ENCODE results near the gene FIP1L1.

Gene FIP1L1

GRCh38 chr4:53476232-53477037, 99.0 kb downstream of the FIP1L1 start:
- DNase-seq (ENCODE audit: low read depth): peak; percentile 93

GRCh38 chr4:53477038-53477565, 99.7 kb downstream of the FIP1L1 start:
- DNase-seq (ENCODE audit: low read depth): no peak

- no peak for DNase-seq (ENCODE audit: low read depth)
Measured at GRCh38 chr4:53477636-53478035, 100.2 kb downstream of the FIP1L1 start.

DNA sequence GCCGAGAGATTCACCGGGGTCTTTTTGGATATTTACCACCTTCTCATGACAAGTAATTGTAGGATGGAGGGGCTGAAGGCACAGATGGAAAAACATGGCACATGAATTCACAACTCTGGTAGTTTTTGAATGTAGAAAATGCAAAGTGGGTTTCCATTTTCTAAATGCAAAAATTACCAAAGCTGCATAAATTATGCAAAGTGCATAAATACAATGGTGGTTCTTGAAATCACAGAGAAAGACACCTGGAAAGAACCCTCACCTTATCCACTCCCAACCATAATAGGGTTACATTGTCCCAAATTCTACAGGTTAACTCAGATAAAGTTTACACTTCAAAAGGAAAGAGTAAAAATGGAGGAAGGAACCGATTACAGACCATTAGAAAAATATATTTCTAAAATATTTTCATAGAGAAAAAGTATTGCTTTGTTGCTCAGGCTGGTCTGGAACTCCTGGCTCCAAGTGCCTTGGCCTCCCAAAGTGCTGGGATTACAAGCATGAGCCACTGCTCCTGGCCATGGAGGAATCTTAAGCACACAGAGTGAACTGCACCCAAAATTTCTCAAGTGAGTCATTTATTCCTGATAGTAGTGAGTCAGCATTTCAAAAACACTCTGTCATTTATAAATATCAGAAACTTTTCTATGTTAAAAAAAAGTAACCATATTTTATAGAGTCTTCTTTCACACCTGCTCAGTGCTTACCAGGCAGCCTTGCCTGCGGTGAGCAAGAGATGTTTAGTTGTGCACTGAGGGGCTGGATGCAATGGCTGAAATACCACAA, 101.4 kb downstream of the FIP1L1 start:
- peak; percentile 73 for DNase-seq (ENCODE audit: low read depth)

DNA sequence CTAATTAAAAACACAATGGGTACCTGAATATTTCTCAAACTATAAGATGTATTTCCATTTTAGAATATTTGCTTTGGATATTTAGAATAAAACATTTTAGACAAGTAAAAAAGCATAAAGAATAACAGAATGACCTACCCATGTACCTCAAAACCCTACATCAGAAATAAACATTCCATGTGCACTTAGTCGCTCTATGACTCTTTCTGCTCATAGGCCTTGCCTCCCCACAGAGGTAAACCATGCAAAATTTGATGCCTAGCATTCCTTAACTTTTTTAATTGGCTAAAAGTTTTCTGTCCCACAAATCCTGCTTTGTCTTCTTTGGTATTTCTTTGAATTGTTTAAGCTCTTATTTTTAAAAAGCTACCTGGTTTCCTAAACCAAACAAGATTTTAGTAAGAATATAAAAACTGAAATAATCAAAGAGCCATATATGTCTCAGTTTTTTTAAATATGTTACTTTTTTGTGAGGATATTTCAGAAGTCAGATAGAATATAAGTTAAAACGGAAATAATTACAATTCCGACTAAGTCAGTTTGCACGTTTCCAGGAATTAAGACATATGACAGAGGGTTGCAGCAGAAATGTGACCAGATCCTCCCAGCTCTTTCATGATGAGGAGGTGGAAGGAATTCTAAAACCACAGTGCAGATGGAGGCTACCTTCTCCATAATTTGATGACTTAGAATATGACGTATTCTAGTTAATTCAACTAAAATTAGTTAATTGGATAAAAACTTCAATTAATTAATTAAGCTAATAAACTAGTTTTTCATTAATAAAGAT, 102.5 kb downstream of the FIP1L1 start:
- DNase-seq (ENCODE audit: low read depth): peak; percentile 61

- no peak for DNase-seq (ENCODE audit: low read depth)
Measured at GRCh38 chr4:53480909-53481308, 103.5 kb downstream of the FIP1L1 start.

DNA sequence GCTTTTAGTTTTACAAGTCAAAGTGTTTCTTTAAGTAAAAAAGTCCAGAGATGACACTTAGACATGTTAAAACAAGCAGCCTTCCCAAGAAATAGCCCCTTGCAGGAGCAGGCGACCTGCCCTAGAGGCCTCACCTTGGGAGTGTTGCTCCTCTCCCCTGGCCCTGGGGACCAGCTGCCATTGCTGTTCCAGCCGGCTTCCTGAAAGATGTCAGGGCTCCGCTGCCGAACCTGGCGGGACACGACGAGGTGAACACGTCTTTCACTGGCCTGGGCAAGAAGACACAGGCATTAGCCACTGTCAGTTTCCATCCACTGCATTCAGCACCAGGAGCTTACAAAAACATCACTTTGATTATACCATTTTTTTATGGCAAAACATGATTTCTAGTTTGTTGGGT, 104.1 kb downstream of the FIP1L1 start:
- DNase-seq (ENCODE audit: low read depth): no peak

DNA sequence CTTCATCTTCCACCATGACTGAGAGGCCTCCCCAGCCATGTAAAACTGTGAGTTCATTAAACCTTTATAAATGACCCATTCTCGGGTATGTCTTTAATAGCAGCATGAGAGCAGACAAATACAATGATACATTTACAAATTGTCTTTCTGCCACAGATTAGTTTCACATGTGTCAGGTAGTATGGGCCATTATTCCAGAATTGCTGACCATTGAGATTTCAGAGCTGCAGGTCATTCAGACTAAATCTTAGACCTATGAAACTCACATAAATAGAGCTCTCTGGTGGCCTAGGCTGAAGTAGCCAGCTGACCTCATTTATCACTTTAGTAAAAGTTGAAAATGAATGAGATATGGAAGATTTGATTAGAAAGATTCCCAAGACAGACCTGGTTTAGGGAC, 105.8 kb downstream of the FIP1L1 start:
- DNase-seq (ENCODE audit: low read depth): no peak

- DNase-seq (ENCODE audit: low read depth): no peak
Measured at GRCh38 chr4:53484911-53485657, 107.6 kb downstream of the FIP1L1 start.

- no peak for DNase-seq (ENCODE audit: low read depth)
Measured at GRCh38 chr4:53485658-53486040, 108.2 kb downstream of the FIP1L1 start.

GRCh38 chr4:53487766-53488165, 110.3 kb downstream of the FIP1L1 start:
- no peak for DNase-seq (ENCODE audit: low read depth)

DNA sequence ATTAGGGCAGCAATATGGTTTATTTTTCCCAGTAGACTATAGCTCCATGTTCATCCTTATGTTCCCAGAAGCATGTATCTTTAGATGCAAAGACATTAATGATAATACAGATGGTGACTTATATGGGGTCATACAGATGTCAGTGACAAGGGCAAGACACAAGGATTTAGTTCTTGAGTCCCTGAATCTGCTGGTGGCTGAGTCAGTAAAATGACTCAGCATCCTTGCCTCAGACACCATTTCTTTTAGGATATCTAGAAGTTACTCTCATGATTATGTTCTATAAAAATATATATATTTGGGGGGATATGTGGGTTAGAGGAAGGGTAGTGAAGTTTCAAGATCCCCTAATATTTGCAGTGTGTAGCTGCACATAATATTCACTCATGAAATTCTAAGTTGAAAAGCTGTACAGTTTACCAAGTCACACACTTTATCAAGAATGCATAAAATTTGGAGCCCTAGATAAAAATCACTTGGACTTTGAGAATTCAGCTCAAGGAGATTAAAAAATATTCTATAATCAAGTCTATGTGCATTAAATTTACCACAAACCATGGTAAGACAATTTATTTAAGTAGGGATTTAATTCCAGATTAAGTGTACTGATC, 111.9 kb downstream of the FIP1L1 start:
- no peak for DNase-seq (ENCODE audit: low read depth)

GRCh38 chr4:53490161-53490956, 112.9 kb downstream of the FIP1L1 start:
- no peak for DNase-seq (ENCODE audit: low read depth)

- peak; percentile 77 for DNase-seq (ENCODE audit: low read depth)
Measured at GRCh38 chr4:53490965-53491622, 113.7 kb downstream of the FIP1L1 start.

DNA sequence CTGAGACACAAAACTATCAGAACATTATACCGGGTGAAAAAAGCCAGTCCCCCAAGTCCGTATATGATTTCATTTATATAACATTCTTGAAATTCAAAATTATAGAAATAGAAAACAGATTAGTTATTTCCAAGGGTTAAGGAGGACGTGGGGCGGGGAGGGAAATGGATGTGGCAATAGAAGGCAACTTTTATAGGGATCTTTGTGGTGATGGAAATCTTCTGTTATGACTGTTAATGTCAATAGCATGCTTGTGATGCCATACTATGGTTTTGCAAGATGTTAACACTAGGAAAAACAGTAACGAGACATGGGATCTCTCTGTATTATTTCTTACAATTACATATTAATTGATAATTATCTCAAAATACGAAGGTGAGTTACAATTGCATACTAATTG, 117.4 kb downstream of the FIP1L1 start:
- DNase-seq (ENCODE audit: low read depth): no peak

GRCh38 chr4:53497487-53498244, 120.2 kb downstream of the FIP1L1 start:
- DNase-seq (ENCODE audit: low read depth): no peak

- DNase-seq (ENCODE audit: low read depth): no peak
Measured at GRCh38 chr4:53498706-53499105, 121.3 kb downstream of the FIP1L1 start.

GRCh38 chr4:53499791-53500190, 122.3 kb downstream of the FIP1L1 start:
- DNase-seq (ENCODE audit: low read depth): no peak

DNA sequence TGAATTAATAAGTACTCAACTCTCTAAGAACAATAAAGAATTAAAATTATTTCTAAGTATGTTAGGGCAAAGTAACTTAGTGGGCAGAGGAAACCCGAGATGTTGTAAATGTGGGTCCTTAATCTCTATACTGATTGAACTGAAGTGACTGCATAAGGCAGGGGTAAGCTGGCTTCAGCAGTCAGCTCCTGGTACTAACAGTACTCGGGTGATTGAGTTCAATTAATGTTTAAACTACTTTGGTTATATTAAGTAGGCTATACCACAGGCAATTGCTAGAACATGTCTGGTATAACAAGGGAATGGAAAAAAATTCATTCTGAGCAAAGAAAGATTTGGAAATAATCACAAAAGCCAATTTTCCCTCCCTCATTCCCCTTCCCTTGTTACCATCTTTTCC, 123.1 kb downstream of the FIP1L1 start:
- no peak for DNase-seq (ENCODE audit: low read depth)

Measured in non-pigmented ciliary epithelial cell (primary cell).